Endothelial cell of umbilical vein (primary cell): ENCODE data around the gene UBA6. TPM values are rescaled to one million over a fixed set of nuclear protein-coding genes. Genes with fewer than 3 reads are reported as not detected.

ENCODE experiments used
- BruUV-seq: library from RNA; stranded (reverse); fragments of 400-500 nt; replicated peaks from 2 replicates; lab custom pipeline; 2021; lab: Mats Ljungman, UMichigan
- CTCF ChIA-PET: fragments of 300-600, 350-600 bp; sonication (Branson Sonifier 250); formaldehyde crosslinking; loops from one replicate; lab custom pipeline; 2021; ENCODE audit warnings: antibody characterized with exemption, inconsistent platforms; lab: Charles Lee
- POLR2A ChIA-PET: fragments of 300-600, 350-600 bp; sonication (Branson Sonifier 250); formaldehyde crosslinking; loops from one replicate; lab custom pipeline; 2021; ENCODE audit warnings: antibody characterized with exemption, inconsistent platforms; lab: Charles Lee
- DNase-seq: peaks from one replicate; pipeline ENCODE4 v3.0.0-alpha.2; 2011; ENCODE audit warnings: low read depth, low spot score
- FAIRE-seq: peaks from 2 replicates; lab custom pipeline; 2011; peaks lifted over from hg19 to GRCh38; lab: Jason Lieb, UNC
- H2AFZ ChIP-seq: 2 replicates; pipeline ENCODE4 v1.6.0; 2012; ENCODE audit warnings: low read depth, low read length, control low read depth, inconsistent platforms
- H3K27ac ChIP-seq: 2 replicates; pipeline ENCODE4 v1.5.1; 2011; ENCODE audit warnings: low read depth, mild to moderate bottlenecking, control low read depth, low read length, moderate library complexity; ENCODE audit not compliant: insufficient read depth
- H3K27me3 ChIP-seq, 2 experiments: 2 replicates each; pipeline versions ENCODE4 v1.6.0 to v1.6.1; 2011; ENCODE audit warnings: low read length in 2 of 2, mixed read lengths in 1 of 2; ENCODE audit not compliant: control insufficient read depth in 2 of 2, insufficient read depth in 2 of 2
- H3K36me3 ChIP-seq, 2 experiments: 2 replicates in 1 of 2; 3 replicates in 1 of 2; pipeline ENCODE4 v1.5.1; 2011; ENCODE audit warnings: low read length in 2 of 2, mild to moderate bottlenecking in 1 of 2, moderate library complexity in 1 of 2; ENCODE audit not compliant: control insufficient read depth in 2 of 2, insufficient read depth in 2 of 2; ENCODE audit errors: extremely low read depth in 1 of 2
- H3K4me1 ChIP-seq: 3 replicates; pipeline ENCODE4 v1.5.1; 2011; ENCODE audit warnings: mild to moderate bottlenecking, low read length; ENCODE audit not compliant: control insufficient read depth, insufficient read depth; ENCODE audit errors: extremely low read depth
- H3K4me2 ChIP-seq: 2 replicates; pipeline ENCODE4 v1.6.1; 2011; ENCODE audit warnings: low read length, control low read depth, mixed read lengths; ENCODE audit not compliant: insufficient read depth
- H3K4me3 ChIP-seq, 3 experiments: fragments of 200-600 bp in 1 of 3; sonication (generic), shearing (Covaris generic) in 1 of 3; replicated peaks in 1 of 3; 2 replicates each; pipeline ENCODE4 v1.5.1; 2011 to 2016; ENCODE audit warnings: control low read depth in 3 of 3, low read length in 3 of 3, mild to moderate bottlenecking in 2 of 3, inconsistent platforms in 1 of 3, low read depth in 1 of 3, moderate library complexity in 1 of 3; ENCODE audit not compliant: insufficient read depth in 1 of 3
- H3K79me2 ChIP-seq: 2 replicates; pipeline ENCODE4 v1.6.0; 2012; ENCODE audit warnings: low read length, inconsistent platforms; ENCODE audit not compliant: control insufficient read depth, insufficient read depth
- H3K9ac ChIP-seq: replicated peaks from 2 replicates; pipeline ENCODE3; 2011; ENCODE audit warnings: low read length, control low read depth; ENCODE audit not compliant: insufficient read depth; ENCODE audit errors: extremely low read depth
- H3K9me1 ChIP-seq: replicated peaks from 3 replicates; pipeline ENCODE4 v1.6.0; 2011; ENCODE audit warnings: mild to moderate bottlenecking, low read length; ENCODE audit not compliant: control insufficient read depth, insufficient read depth; ENCODE audit errors: extremely low read depth
- H3K9me3 ChIP-seq: replicated peaks from 2 replicates; pipeline ENCODE4 v1.5.1; 2012; ENCODE audit warnings: low read length, inconsistent platforms; ENCODE audit not compliant: control insufficient read depth, insufficient read depth
- H4K20me1 ChIP-seq: replicated peaks from 2 replicates; pipeline ENCODE3; 2011; ENCODE audit warnings: mild to moderate bottlenecking, low read length; ENCODE audit not compliant: control insufficient read depth, insufficient read depth; ENCODE audit errors: extremely low read depth
- EZH2 ChIP-seq: IDR thresholded peaks from 2 replicates; pipeline ENCODE4 v1.6.1; 2012; ENCODE audit warnings: borderline replicate concordance, low read depth, mild to moderate bottlenecking, moderate library complexity, low read length, inconsistent platforms; ENCODE audit not compliant: severe bottlenecking
- FOS ChIP-seq: IDR thresholded peaks from 2 replicates; pipeline ENCODE4 v1.6.1; 2011; ENCODE audit warnings: mild to moderate bottlenecking, low read length, moderate library complexity, borderline replicate concordance; ENCODE audit not compliant: insufficient read depth
- GATA2 ChIP-seq: IDR thresholded peaks from 2 replicates; pipeline ENCODE4 v1.7.0; 2011; ENCODE audit warnings: low read depth, mild to moderate bottlenecking, moderate library complexity, mixed read lengths, low read length; ENCODE audit not compliant: insufficient read length, insufficient read depth
- JUN ChIP-seq: IDR thresholded peaks from 2 replicates; pipeline ENCODE4 v1.6.1; 2011; ENCODE audit warnings: borderline replicate concordance, low read depth; ENCODE audit not compliant: insufficient read length, insufficient read depth
- MYC ChIP-seq: IDR thresholded peaks from one replicate; pipeline ENCODE4 v1.6.1; 2011; ENCODE audit warnings: mild to moderate bottlenecking, low read depth, low read length
- POLR2A ChIP-seq: IDR thresholded peaks from 2 replicates; pipeline ENCODE4 v1.6.1; 2012; ENCODE audit warnings: low read depth, mild to moderate bottlenecking, control low read depth, low read length
- POLR2AphosphoS5 ChIP-seq: IDR thresholded peaks from 2 replicates; pipeline ENCODE4 v1.6.1; 2012; ENCODE audit warnings: low read depth, mild to moderate bottlenecking, control low read depth, low read length, moderate library complexity; ENCODE audit not compliant: insufficient read depth
- dilution Hi-C: fragments of 300-500 bp; cut with MboI; formaldehyde crosslinking; loops from one replicate; pipeline ENCODE4 v1.15.0; 2019; ENCODE audit warnings: low sequenced_read_pairs; ENCODE audit not compliant: extremely low pct_ligation_motif_present
- intact Hi-C: fragments of 100-400 bp; cut with micrococcal nuclease; formaldehyde crosslinking; loops from one replicate; pipeline ENCODE4 v1.10.0; 2022
- polyA plus RNA-seq, 4 experiments: library from polyadenylated mRNA; depleted of rRNA in 3 of 4; stranded (reverse) in 3 of 4; unstranded in 1 of 4; fragments of >200 nt; gene quantifications; 2 replicates each; pipeline versions ENCODE4 v1.2.1 to v1.2.3, GENCODE V29; 2011 to 2012; ENCODE audit warnings: missing spikeins in 1 of 4
- total RNA-seq: library from RNA; stranded (reverse); gene quantifications from 2 replicates; pipeline ENCODE4 v1.2.3, GENCODE V29; 2021
- TF ChIP-seq, protein P1 (sequence below), 2 donors: IDR thresholded peaks; 1 replicate in 1 of 2; 2 replicates in 1 of 2; pipeline ENCODE4 v1.5.1; 2011; ENCODE audit warnings: low read length in 2 of 2, mild to moderate bottlenecking in 2 of 2, moderate library complexity in 2 of 2, control low read depth in 1 of 2, inconsistent platforms in 1 of 2, low read depth in 1 of 2; ENCODE audit not compliant: insufficient read depth in 1 of 2; ENCODE audit errors: extremely low read depth in 1 of 2
- TF ChIP-seq, protein P2 (sequence below): IDR thresholded peaks from 2 replicates; pipeline ENCODE4 v1.6.1; 2011; ENCODE audit not compliant: insufficient read depth, insufficient read length

The UBA6 gene
- total and polyA plus RNA-seq, 2 donors (not counting 3 experiments of a cell fraction or from before 2014, with no cell fraction given), result 30.9 to 96.4 TPM

DNA sequence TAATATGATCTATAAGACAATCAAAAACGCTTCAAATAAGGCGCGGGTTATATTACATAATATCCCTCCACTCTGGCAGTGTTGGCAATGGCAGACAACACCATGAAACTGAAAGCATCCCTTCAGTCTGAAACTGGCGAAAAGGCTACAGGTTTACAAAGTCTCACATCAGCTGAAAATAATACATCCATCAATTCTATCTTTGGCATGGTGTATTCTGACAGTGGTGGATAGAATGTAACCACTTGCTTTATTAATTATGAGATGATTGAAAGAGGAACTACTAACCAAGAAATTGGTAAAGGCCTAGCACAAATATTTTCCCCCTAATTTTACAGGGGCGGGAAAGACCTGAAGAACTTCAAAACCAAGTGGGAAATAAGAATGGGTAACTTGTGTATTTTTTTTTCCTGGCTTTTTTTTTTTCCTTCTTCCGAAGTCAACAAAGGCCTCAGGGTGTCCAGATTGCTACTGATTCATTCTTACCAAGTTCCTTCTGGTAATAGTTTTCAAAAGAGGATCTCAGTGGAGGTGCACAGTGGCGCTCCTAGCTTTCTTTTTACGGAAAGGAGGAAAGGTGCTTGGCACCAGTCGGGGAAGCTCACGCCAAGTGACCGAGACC lies 728 bp downstream of the UBA6 start:
- intact Hi-C loops (loop anchor here (2.0 kb wide), 1 partner anchor 47 kb away; no protein-coding TSS in a partner anchor), dilution Hi-C loops (no loop called here)
- no peak for TF ChIP-seq POLR2AphosphoS5
- no peak for TF ChIP-seq MYC
- TF ChIP-seq GATA2, result no peak
- no peak for TF ChIP-seq JUN
- TF ChIP-seq, protein P1, sequence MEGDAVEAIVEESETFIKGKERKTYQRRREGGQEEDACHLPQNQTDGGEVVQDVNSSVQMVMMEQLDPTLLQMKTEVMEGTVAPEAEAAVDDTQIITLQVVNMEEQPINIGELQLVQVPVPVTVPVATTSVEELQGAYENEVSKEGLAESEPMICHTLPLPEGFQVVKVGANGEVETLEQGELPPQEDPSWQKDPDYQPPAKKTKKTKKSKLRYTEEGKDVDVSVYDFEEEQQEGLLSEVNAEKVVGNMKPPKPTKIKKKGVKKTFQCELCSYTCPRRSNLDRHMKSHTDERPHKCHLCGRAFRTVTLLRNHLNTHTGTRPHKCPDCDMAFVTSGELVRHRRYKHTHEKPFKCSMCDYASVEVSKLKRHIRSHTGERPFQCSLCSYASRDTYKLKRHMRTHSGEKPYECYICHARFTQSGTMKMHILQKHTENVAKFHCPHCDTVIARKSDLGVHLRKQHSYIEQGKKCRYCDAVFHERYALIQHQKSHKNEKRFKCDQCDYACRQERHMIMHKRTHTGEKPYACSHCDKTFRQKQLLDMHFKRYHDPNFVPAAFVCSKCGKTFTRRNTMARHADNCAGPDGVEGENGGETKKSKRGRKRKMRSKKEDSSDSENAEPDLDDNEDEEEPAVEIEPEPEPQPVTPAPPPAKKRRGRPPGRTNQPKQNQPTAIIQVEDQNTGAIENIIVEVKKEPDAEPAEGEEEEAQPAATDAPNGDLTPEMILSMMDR (IDR thresholded peaks at IDR 0.05; ENCODE audit: extremely low read depth in 1 of 2, insufficient read depth in 1 of 2, low read depth in 1 of 2, low read length in 2 of 2), result no peak
- TF ChIP-seq EZH2, result no peak
- TF ChIP-seq, protein P2, sequence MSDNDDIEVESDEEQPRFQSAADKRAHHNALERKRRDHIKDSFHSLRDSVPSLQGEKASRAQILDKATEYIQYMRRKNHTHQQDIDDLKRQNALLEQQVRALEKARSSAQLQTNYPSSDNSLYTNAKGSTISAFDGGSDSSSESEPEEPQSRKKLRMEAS, result no peak
- TF ChIP-seq POLR2A, result no peak
- no peak for TF ChIP-seq FOS
- Histone ChIP-seq H3K27me3 (no peaks in the 10 kb centered on the region), H3K9ac (peak overlapping the region; percentile 97), H2AFZ (peak overlapping the region; percentile 68), H3K36me3 (peaks cover 0 to 2% of the 10 kb centered on the region in 2 experiments), H3K4me1 (peaks cover 21% of the 10 kb centered on the region), H3K9me1 (no peaks in the 10 kb centered on the region), H3K27ac (peak overlapping the region; percentile 88), H3K4me2 (peak overlapping the region; percentile 96), H3K79me2 (peaks cover 62% of the 10 kb centered on the region), H3K4me3 (peak overlapping the region; percentile 66 to 86 (median 84)), H4K20me1 (peaks cover 3% of the 10 kb centered on the region), H3K9me3 (no peaks in the 10 kb centered on the region)
- DNase-seq (no peak), FAIRE-seq (no peak)
- TSS peak; percentile 44 for BruUV-seq
- CTCF ChIA-PET, result interaction anchor here (0.7 to 2.5 kb wide), 10 partner anchors 12 to 211 kb away, joined by 3 to 21 read pairs (median 4); no protein-coding TSS in a partner anchor
- POLR2A ChIA-PET, result interaction anchor here (1.0 kb wide), 1 partner anchor 27 kb away, joined by 3 read pairs; no protein-coding TSS in a partner anchor
